GM23338 (cell line): ENCODE results near the gene TERT.

Source experiments
- EZH2 ChIP-seq: fragments of 200-600 bp; sonication (generic); IDR thresholded peaks from one replicate; pipeline ENCODE4 v1.8.0; 2017; ENCODE audit warnings: antibody characterized with exemption, mild to moderate bottlenecking, low read depth; ENCODE audit not compliant: unreplicated experiment
- EZH2phosphoT487 ChIP-seq: fragments of 200-600 bp; sonication (generic); IDR thresholded peaks from one replicate; pipeline ENCODE4 v1.8.1; 2018; ENCODE audit warnings: antibody characterized with exemption; ENCODE audit not compliant: unreplicated experiment
- NANOG ChIP-seq: IDR thresholded peaks from 2 replicates; pipeline ENCODE4 v1.6.1; 2016; ENCODE audit warnings: antibody characterized with exemption, borderline replicate concordance
- POLR2AphosphoS5 ChIP-seq: IDR thresholded peaks from 2 replicates; pipeline ENCODE4 v1.6.1; 2016; ENCODE audit warnings: antibody characterized with exemption, low read depth
- ZNF114 ChIP-seq: fragments of 250-450 bp; sonication (Bioruptor Pico); IDR thresholded peaks from 2 replicates; pipeline ENCODE4 v1.5.0; 2020; ENCODE audit warnings: mild to moderate bottlenecking, moderate library complexity
- TF ChIP-seq, protein P1 (sequence below), 2 experiments: fragments of 200-600 bp in 1 of 2; sonication (generic) in 1 of 2; conservative IDR thresholded peaks; 2 replicates each; pipeline versions ENCODE4 v1.5.1 to v1.6.1; 2016 to 2017; ENCODE audit warnings: antibody characterized with exemption in 2 of 2, low read depth in 2 of 2, mild to moderate bottlenecking in 2 of 2, moderate library complexity in 1 of 2
- TF ChIP-seq, protein P2 (sequence below): fragments of 250-450 bp; sonication (Bioruptor Pico); IDR thresholded peaks from 2 replicates; pipeline ENCODE4 v1.5.0; 2020; ENCODE audit warnings: mild to moderate bottlenecking, moderate library complexity

DNA sequence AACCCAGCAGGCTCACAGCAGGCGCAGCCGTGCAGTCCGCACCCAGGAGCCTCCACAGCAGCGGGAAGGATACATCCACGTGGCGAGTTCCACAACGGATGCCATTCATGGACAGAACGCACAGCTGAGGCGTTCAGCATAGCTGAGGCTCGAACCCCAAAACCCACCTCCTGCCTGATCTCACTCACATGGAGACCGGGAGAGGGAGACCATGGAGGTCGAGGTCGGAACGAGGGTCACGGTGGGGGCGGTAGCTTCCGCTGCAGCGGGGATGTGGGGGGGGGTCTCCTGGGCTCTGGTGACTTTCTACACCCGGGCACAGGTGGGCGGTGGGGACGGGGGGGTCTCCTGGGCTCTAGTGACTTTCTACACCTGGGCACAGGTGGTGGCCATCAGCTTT is 17.5 kb downstream of the TERT start:
- TF ChIP-seq, protein P1, sequence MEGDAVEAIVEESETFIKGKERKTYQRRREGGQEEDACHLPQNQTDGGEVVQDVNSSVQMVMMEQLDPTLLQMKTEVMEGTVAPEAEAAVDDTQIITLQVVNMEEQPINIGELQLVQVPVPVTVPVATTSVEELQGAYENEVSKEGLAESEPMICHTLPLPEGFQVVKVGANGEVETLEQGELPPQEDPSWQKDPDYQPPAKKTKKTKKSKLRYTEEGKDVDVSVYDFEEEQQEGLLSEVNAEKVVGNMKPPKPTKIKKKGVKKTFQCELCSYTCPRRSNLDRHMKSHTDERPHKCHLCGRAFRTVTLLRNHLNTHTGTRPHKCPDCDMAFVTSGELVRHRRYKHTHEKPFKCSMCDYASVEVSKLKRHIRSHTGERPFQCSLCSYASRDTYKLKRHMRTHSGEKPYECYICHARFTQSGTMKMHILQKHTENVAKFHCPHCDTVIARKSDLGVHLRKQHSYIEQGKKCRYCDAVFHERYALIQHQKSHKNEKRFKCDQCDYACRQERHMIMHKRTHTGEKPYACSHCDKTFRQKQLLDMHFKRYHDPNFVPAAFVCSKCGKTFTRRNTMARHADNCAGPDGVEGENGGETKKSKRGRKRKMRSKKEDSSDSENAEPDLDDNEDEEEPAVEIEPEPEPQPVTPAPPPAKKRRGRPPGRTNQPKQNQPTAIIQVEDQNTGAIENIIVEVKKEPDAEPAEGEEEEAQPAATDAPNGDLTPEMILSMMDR (conservative IDR thresholded peaks at IDR 0.05; ENCODE audit: low read depth in 2 of 2), result no peak
- TF ChIP-seq NANOG (no peak), ZNF114 (CRISPR knock-in tag) (no peak), EZH2 (no peak), POLR2AphosphoS5 (no peak), EZH2phosphoT487 (no peak)
- TF ChIP-seq, protein P2, sequence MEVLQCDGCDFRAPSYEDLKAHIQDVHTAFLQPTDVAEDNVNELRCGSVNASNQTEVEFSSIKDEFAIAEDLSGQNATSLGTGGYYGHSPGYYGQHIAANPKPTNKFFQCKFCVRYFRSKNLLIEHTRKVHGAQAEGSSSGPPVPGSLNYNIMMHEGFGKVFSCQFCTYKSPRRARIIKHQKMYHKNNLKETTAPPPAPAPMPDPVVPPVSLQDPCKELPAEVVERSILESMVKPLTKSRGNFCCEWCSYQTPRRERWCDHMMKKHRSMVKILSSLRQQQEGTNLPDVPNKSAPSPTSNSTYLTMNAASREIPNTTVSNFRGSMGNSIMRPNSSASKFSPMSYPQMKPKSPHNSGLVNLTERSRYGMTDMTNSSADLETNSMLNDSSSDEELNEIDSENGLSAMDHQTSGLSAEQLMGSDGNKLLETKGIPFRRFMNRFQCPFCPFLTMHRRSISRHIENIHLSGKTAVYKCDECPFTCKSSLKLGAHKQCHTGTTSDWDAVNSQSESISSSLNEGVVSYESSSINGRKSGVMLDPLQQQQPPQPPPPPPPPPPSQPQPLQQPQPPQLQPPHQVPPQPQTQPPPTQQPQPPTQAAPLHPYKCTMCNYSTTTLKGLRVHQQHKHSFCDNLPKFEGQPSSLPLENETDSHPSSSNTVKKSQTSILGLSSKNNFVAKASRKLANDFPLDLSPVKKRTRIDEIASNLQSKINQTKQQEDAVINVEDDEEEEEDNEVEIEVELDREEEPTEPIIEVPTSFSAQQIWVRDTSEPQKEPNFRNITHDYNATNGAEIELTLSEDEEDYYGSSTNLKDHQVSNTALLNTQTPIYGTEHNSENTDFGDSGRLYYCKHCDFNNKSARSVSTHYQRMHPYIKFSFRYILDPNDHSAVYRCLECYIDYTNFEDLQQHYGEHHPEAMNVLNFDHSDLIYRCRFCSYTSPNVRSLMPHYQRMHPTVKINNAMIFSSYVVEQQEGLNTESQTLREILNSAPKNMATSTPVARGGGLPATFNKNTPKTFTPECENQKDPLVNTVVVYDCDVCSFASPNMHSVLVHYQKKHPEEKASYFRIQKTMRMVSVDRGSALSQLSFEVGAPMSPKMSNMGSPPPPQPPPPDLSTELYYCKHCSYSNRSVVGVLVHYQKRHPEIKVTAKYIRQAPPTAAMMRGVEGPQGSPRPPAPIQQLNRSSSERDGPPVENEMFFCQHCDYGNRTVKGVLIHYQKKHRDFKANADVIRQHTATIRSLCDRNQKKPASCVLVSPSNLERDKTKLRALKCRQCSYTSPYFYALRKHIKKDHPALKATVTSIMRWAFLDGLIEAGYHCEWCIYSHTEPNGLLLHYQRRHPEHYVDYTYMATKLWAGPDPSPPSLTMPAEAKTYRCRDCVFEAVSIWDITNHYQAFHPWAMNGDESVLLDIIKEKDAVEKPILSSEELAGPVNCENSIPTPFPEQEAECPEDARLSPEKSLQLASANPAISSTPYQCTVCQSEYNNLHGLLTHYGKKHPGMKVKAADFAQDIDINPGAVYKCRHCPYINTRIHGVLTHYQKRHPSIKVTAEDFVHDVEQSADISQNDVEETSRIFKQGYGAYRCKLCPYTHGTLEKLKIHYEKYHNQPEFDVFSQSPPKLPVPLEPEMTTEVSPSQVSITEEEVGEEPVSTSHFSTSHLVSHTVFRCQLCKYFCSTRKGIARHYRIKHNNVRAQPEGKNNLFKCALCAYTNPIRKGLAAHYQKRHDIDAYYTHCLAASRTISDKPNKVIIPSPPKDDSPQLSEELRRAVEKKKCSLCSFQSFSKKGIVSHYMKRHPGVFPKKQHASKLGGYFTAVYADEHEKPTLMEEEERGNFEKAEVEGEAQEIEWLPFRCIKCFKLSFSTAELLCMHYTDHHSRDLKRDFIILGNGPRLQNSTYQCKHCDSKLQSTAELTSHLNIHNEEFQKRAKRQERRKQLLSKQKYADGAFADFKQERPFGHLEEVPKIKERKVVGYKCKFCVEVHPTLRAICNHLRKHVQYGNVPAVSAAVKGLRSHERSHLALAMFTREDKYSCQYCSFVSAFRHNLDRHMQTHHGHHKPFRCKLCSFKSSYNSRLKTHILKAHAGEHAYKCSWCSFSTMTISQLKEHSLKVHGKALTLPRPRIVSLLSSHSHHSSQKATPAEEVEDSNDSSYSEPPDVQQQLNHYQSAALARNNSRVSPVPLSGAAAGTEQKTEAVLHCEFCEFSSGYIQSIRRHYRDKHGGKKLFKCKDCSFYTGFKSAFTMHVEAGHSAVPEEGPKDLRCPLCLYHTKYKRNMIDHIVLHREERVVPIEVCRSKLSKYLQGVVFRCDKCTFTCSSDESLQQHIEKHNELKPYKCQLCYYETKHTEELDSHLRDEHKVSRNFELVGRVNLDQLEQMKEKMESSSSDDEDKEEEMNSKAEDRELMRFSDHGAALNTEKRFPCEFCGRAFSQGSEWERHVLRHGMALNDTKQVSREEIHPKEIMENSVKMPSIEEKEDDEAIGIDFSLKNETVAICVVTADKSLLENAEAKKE (CRISPR knock-in tag), result no peak
